OCI-LY7 (cell line): ENCODE results near the gene IL1RAPL1.

ENCODE experiments used
- EZH2phosphoT487 ChIP-seq: fragments of 200-600 bp; sonication (generic); IDR thresholded peaks from 2 replicates; pipeline ENCODE4 v1.6.1; 2018; ENCODE audit warnings: low read depth, borderline replicate concordance, mild to moderate bottlenecking, mixed run types, antibody characterized with exemption, low read length, moderate library complexity, mixed read lengths
- TF ChIP-seq, protein P1 (sequence below): fragments of 200-600 bp; sonication (generic); conservative IDR thresholded peaks from 2 replicates; pipeline ENCODE4 v1.5.1; 2014; ENCODE audit warnings: mild to moderate bottlenecking, antibody characterized with exemption, low read length, moderate library complexity, mixed read lengths

DNA sequence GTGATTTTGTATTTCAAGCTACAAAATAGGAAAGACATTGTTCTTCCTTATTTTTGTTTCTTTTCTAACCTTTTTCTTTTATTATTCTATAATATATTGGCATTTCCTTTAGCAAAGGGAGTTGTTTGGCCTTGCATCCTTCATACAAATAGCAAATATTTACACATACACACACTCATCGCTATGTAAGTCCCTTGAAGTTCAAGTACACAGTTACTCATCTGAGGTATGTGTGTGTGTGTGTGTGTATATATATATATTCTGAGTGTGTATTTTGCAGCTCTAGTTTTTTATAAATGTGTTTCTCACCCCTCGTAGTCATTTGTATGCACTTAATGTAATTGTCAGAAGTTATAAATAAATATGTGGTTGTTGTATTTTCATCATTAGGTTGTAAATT lies 903.4 kb downstream of the IL1RAPL1 start:
- TF ChIP-seq, protein P1, sequence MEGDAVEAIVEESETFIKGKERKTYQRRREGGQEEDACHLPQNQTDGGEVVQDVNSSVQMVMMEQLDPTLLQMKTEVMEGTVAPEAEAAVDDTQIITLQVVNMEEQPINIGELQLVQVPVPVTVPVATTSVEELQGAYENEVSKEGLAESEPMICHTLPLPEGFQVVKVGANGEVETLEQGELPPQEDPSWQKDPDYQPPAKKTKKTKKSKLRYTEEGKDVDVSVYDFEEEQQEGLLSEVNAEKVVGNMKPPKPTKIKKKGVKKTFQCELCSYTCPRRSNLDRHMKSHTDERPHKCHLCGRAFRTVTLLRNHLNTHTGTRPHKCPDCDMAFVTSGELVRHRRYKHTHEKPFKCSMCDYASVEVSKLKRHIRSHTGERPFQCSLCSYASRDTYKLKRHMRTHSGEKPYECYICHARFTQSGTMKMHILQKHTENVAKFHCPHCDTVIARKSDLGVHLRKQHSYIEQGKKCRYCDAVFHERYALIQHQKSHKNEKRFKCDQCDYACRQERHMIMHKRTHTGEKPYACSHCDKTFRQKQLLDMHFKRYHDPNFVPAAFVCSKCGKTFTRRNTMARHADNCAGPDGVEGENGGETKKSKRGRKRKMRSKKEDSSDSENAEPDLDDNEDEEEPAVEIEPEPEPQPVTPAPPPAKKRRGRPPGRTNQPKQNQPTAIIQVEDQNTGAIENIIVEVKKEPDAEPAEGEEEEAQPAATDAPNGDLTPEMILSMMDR: no peak
- TF ChIP-seq EZH2phosphoT487: no peak
